ENCODE results near the gene ADAMTS13. TPM values are rescaled to one million over a fixed set of nuclear protein-coding genes. Genes with fewer than 3 reads are reported as not detected.
"Not testable (repeated sequence)": the region's sequence is repeated elsewhere in the genome, so short reads cannot be mapped to it uniquely, and the experiment has no call there.

ADAMTS13 gene
- total RNA-seq, 1 experiment from 2014 or later = 1.3 TPM

GRCh38 chr9:133425049-133425632 is 3.0 kb downstream of the ADAMTS13 start:
- DNase-seq (ENCODE audit: low read depth) = no peak

GRCh38 chr9:133426011-133426410 is 3.8 kb downstream of the ADAMTS13 start:
- no peak for DNase-seq (ENCODE audit: low read depth)

GRCh38 chr9:133427658-133428348 is 5.6 kb downstream of the ADAMTS13 start:
- DNase-seq (ENCODE audit: low read depth) = no peak

- DNase-seq (ENCODE audit: low read depth) = peak; percentile 42
These were observed 6.5 kb downstream of the ADAMTS13 start for GRCh38 chr9:133428617-133429101.

GRCh38 chr9:133429214-133429613 is 7.0 kb downstream of the ADAMTS13 start:
- DNase-seq (ENCODE audit: low read depth) = no peak

- DNase-seq (ENCODE audit: low read depth) = no peak
These were observed 7.5 kb downstream of the ADAMTS13 start for GRCh38 chr9:133429641-133430161.

GRCh38 chr9:133430244-133430643 is 8.1 kb downstream of the ADAMTS13 start:
- no peak for DNase-seq (ENCODE audit: low read depth)

GRCh38 chr9:133433351-133433843 is 11.2 kb downstream of the ADAMTS13 start:
- DNase-seq (ENCODE audit: low read depth) = no peak

GRCh38 chr9:133436681-133437080 is 14.5 kb downstream of the ADAMTS13 start:
- DNase-seq (ENCODE audit: low read depth) = no peak

- DNase-seq (ENCODE audit: low read depth) = no peak
These were observed 15.8 kb downstream of the ADAMTS13 start for GRCh38 chr9:133437753-133438531.

GRCh38 chr9:133439337-133439736 is 17.2 kb downstream of the ADAMTS13 start:
- DNase-seq (ENCODE audit: low read depth) = no peak

GRCh38 chr9:133440874-133441273 is 18.7 kb downstream of the ADAMTS13 start:
- no peak for DNase-seq (ENCODE audit: low read depth)

GRCh38 chr9:133441571-133441970 is 19.4 kb downstream of the ADAMTS13 start:
- DNase-seq (ENCODE audit: low read depth) = no peak

- no peak for DNase-seq (ENCODE audit: low read depth)
These were observed 21.1 kb downstream of the ADAMTS13 start for GRCh38 chr9:133443248-133443647.

- DNase-seq (ENCODE audit: low read depth) = peak; percentile 55
These were observed 21.8 kb downstream of the ADAMTS13 start for GRCh38 chr9:133443982-133444381.

GRCh38 chr9:133445293-133445969 is 23.3 kb downstream of the ADAMTS13 start:
- no peak for DNase-seq (ENCODE audit: low read depth)

- no peak for DNase-seq (ENCODE audit: low read depth)
These were observed 26.4 kb downstream of the ADAMTS13 start for GRCh38 chr9:133448487-133448972.

GRCh38 chr9:133449760-133450159 is 27.6 kb downstream of the ADAMTS13 start:
- peak; percentile 92 for DNase-seq (ENCODE audit: low read depth)

GRCh38 chr9:133451865-133452264 is 29.7 kb downstream of the ADAMTS13 start:
- DNase-seq (ENCODE audit: low read depth) = not testable (repeated sequence)

GRCh38 chr9:133452562-133452961 is 30.4 kb downstream of the ADAMTS13 start:
- no peak for DNase-seq (ENCODE audit: low read depth)

- DNase-seq (ENCODE audit: low read depth) = peak; percentile 43
These were observed 31.5 kb downstream of the ADAMTS13 start for GRCh38 chr9:133453651-133454050.
